OCI-LY1 (cell line): ENCODE data around the gene OGA.

Source experiments
- EZH2 ChIP-seq: fragments of 200-600 bp; sonication (generic), shearing (Covaris generic); IDR thresholded peaks from 2 replicates; pipeline ENCODE4 v1.8.0; 2017; ENCODE audit warnings: borderline replicate concordance, mixed run types, mild to moderate bottlenecking, antibody characterized with exemption, low read length, moderate library complexity, mixed read lengths
- TF ChIP-seq, protein P1 (sequence below): fragments of 200-600 bp; sonication (generic), shearing (Covaris generic); IDR thresholded peaks from 2 replicates; pipeline ENCODE4 v1.5.1; 2017; ENCODE audit warnings: mild to moderate bottlenecking, antibody characterized with exemption, low read length, moderate library complexity, mixed read lengths

- TF ChIP-seq, protein P1, sequence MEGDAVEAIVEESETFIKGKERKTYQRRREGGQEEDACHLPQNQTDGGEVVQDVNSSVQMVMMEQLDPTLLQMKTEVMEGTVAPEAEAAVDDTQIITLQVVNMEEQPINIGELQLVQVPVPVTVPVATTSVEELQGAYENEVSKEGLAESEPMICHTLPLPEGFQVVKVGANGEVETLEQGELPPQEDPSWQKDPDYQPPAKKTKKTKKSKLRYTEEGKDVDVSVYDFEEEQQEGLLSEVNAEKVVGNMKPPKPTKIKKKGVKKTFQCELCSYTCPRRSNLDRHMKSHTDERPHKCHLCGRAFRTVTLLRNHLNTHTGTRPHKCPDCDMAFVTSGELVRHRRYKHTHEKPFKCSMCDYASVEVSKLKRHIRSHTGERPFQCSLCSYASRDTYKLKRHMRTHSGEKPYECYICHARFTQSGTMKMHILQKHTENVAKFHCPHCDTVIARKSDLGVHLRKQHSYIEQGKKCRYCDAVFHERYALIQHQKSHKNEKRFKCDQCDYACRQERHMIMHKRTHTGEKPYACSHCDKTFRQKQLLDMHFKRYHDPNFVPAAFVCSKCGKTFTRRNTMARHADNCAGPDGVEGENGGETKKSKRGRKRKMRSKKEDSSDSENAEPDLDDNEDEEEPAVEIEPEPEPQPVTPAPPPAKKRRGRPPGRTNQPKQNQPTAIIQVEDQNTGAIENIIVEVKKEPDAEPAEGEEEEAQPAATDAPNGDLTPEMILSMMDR: no peak
- no peak for TF ChIP-seq EZH2
Measured at GRCh38 chr10:101748496-101748895, 69.7 kb downstream of the OGA start.
